ENCODE data around the gene CEP131. TPM values are rescaled to one million over a fixed set of nuclear protein-coding genes. Genes with fewer than 3 reads are reported as not detected.

CEP131 gene
- total and polyA plus RNA-seq, 2 donors (not counting 3 experiments of a cell fraction or from before 2014, with no cell fraction given), result 5.3 to 17.9 TPM

GRCh38 chr17:81248649-81249048 lies 25.9 kb upstream of the CEP131 start:
- FAIRE-seq (no peak), DNase-seq (ENCODE audit: low read depth, low spot score) (no peak)
- ChIA-PET CTCF (no interaction called here), POLR2A (no interaction called here)
- Histone ChIP-seq H4K20me1 (replicated peaks; ENCODE audit: control insufficient read depth, extremely low read depth, insufficient read depth, low read length) (no peaks in the 10 kb centered on the region), H3K4me2 (ENCODE audit: insufficient read depth, low read length) (no peak overlapping the region), H3K36me3 (ENCODE audit: control insufficient read depth in 2 of 2, extremely low read depth in 1 of 2, insufficient read depth in 2 of 2, low read length in 2 of 2) (peaks cover 0 to 11% of the 10 kb centered on the region in 2 experiments), H3K9ac (replicated peaks; ENCODE audit: extremely low read depth, insufficient read depth, low read length) (no peak overlapping the region), H2AFZ (ENCODE audit: low read depth, low read length) (no peak overlapping the region), H3K79me2 (ENCODE audit: control insufficient read depth, insufficient read depth, low read length) (no peaks in the 10 kb centered on the region), H3K4me3 (replicated peaks in 1 of 3; ENCODE audit: insufficient read depth in 1 of 3, low read depth in 1 of 3, low read length in 3 of 3) (no peak overlapping the region), H3K9me3 (replicated peaks; ENCODE audit: control insufficient read depth, insufficient read depth, low read length) (no peaks in the 10 kb centered on the region), H3K27me3 (ENCODE audit: control insufficient read depth in 2 of 2, insufficient read depth in 2 of 2, low read length in 2 of 2) (no peaks in the 10 kb centered on the region), H3K27ac (ENCODE audit: insufficient read depth, low read depth, low read length) (no peak overlapping the region), H3K9me1 (replicated peaks; ENCODE audit: control insufficient read depth, extremely low read depth, insufficient read depth, low read length) (no peaks in the 10 kb centered on the region), H3K4me1 (ENCODE audit: control insufficient read depth, extremely low read depth, insufficient read depth, low read length) (no peaks in the 10 kb centered on the region)
- TF ChIP-seq CTCF (IDR thresholded peaks at IDR 0.05; ENCODE audit: extremely low read depth in 1 of 2, insufficient read depth in 1 of 2, low read depth in 1 of 2, low read length in 2 of 2) (no peak), POLR2AphosphoS5 (IDR thresholded peaks at IDR 0.05; ENCODE audit: insufficient read depth, low read depth, low read length) (no peak), GATA2 (IDR thresholded peaks at IDR 0.05; ENCODE audit: insufficient read depth, insufficient read length, low read depth, low read length) (no peak), POLR2A (IDR thresholded peaks at IDR 0.05; ENCODE audit: low read depth, low read length) (no peak), MAX (IDR thresholded peaks at IDR 0.05; ENCODE audit: insufficient read depth, insufficient read length) (no peak), MYC (IDR thresholded peaks at IDR 0.05; ENCODE audit: low read depth, low read length) (no peak), EZH2 (IDR thresholded peaks at IDR 0.05; ENCODE audit: borderline replicate concordance, low read depth, low read length, severe bottlenecking) (no peak), FOS (IDR thresholded peaks at IDR 0.05; ENCODE audit: borderline replicate concordance, insufficient read depth, low read length) (no peak), JUN (IDR thresholded peaks at IDR 0.05; ENCODE audit: borderline replicate concordance, insufficient read depth, insufficient read length, low read depth) (no peak)
- intact Hi-C loops (cut with micrococcal nuclease), result no loop called here
- no TSS peak for BruUV-seq (replicated peaks)
- dilution Hi-C loops (cut with MboI; ENCODE audit: extremely low pct_ligation_motif_present, low sequenced_read_pairs), result no loop called here
